ENCODE results near the gene TENM3.
A peak's percentile ranks its signal among the peaks of the same experiment; 100 is the strongest.

Gene TENM3

GRCh38 chr4:182806259-182807252 lies 563.4 kb downstream of the TENM3 start:
- Mint-ChIP-seq H3K27me3 (ENCODE audit: low read depth, poor library complexity) (peaks cover 2% of the 10 kb centered on the region), H3K36me3 (ENCODE audit: low read depth) (peaks cover 6% of the 10 kb centered on the region), H3K4me3 (peak overlapping the region; percentile 90), H3K27ac (peak overlapping the region; percentile 83), H3K9me3 (no peaks in the 10 kb centered on the region), H3K4me1 (peaks cover 55% of the 10 kb centered on the region)
- TF ChIP-seq CTCF (IDR thresholded peaks at IDR 0.05), result peak; percentile 94
- DNase-seq, result peak; percentile 95

DNA sequence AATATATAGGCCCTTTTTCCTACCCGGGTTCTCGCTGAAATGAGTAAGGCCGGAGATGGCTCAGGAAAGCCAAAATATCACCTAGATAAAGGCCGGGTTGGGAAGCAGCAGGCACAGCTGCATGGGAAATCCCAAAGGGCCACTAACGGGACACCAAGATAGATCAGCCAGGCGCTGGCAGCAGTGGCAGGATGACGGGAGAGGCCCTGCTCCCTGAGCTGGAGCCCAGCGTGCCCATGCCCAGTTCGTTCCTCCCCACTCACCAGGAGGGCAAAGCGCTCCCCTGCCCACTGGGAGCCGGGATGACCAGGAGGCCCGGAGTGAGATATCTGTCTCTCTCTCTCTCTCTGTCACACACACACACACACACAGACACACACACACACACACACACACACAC lies 564.1 kb downstream of the TENM3 start:
- Mint-ChIP-seq H3K27me3 (ENCODE audit: low read depth, poor library complexity) (peaks cover 3% of the 10 kb centered on the region), H3K9me3 (no peaks in the 10 kb centered on the region), H3K36me3 (ENCODE audit: low read depth) (peaks cover 7% of the 10 kb centered on the region), H3K4me3 (no peak overlapping the region), H3K4me1 (peaks cover 55% of the 10 kb centered on the region), H3K27ac (no peak overlapping the region)
- no peak for DNase-seq
- no peak for TF ChIP-seq CTCF (IDR thresholded peaks at IDR 0.05)

DNA sequence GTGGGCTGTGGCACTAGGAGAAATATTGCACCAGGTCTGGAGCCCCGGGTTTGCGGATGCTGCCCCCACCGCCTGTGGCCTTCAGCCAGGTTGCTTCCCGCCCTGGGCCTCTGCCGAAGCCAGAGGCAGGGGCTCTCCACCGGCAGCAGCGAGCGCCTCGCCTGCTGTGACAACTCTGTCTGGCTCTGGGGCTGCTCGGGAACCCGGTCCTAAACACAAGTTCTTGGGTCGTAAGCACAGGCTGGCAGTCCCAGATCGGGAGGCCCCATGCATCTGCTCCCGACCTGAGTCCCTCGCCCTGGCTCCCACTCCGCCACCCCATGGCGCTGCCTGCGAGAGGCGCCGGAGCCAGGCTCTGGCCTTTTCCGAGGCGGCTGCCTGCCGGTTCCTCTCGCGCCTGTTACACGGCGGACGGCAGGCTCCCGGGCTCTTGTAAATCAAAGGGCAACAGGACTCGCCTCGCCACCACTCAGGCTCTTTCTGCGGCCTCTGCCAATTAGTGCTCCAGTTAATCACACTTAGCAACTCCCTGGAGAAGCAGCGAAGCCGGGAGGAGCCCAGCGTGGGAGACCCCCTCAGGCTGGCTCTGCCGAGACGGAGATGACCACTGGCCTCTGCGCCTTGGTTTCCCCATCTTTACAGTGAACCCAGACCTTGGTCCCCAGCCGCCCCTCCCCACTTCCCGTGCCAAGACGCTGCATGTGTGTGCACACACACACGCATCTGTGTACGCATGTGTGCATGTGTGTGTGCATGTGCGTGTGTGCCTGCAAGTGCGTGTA lies 564.8 kb downstream of the TENM3 start:
- Mint-ChIP-seq H3K27me3 (ENCODE audit: low read depth, poor library complexity) (peaks cover 3% of the 10 kb centered on the region), H3K4me3 (no peak overlapping the region), H3K4me1 (peaks cover 49% of the 10 kb centered on the region), H3K27ac (no peak overlapping the region), H3K36me3 (ENCODE audit: low read depth) (peaks cover 9% of the 10 kb centered on the region), H3K9me3 (no peaks in the 10 kb centered on the region)
- no peak for DNase-seq
- TF ChIP-seq CTCF (IDR thresholded peaks at IDR 0.05), result no peak

DNA sequence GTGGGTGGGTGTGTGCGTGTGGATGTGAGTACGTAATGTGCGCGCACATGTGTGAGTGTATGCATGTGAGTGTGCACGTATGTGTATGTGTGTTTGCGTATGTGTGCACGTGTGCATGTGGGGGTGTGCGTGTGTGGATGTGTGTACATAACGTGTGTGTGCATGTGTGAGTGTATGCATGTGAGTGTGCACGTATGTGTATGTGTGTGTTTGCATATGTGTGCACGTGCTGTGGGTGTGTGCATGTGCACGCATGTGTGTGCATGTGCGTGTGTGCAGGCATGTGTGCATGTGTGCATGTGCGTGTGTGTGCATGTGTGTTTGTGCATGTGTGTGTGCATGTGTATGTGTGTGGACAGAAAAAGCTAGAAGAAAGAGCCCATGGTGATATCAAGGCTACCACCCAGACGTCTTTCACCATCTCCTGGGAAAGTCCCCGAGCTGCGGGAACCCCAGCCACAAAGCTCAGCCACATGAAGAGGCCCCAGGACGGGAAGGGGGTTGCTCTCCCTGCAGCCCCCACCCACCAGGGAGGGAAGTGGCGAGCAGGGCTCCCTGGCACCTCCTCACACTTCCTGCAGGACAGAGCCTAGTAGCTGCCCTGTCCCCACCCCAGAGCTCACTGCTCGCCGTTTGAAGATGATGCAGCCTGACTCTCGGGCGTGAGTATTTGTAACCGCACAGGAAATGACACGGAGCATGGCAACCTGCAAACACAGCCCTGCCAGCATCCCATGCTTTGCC lies 565.6 kb downstream of the TENM3 start:
- peaks cover 3% of the 10 kb centered on the region for H3K27me3 Mint-ChIP-seq (ENCODE audit: low read depth, poor library complexity)
- no peak for TF ChIP-seq CTCF (IDR thresholded peaks at IDR 0.05)
- no peaks in the 10 kb centered on the region for H3K9me3 Mint-ChIP-seq
- H3K36me3 Mint-ChIP-seq (ENCODE audit: low read depth), result peaks cover 15% of the 10 kb centered on the region
- DNase-seq, result no peak
- no peak overlapping the region for H3K27ac Mint-ChIP-seq
- peak overlapping the region; percentile 15 for H3K4me3 Mint-ChIP-seq
- peaks cover 40% of the 10 kb centered on the region for H3K4me1 Mint-ChIP-seq

GRCh38 chr4:182809417-182810102 lies 566.4 kb downstream of the TENM3 start:
- Mint-ChIP-seq H3K4me3 (no peak overlapping the region), H3K27me3 (ENCODE audit: low read depth, poor library complexity) (peaks cover 4% of the 10 kb centered on the region), H3K4me1 (peaks cover 33% of the 10 kb centered on the region), H3K9me3 (peaks cover 5% of the 10 kb centered on the region), H3K27ac (no peak overlapping the region), H3K36me3 (ENCODE audit: low read depth) (peaks cover 15% of the 10 kb centered on the region)
- TF ChIP-seq CTCF (IDR thresholded peaks at IDR 0.05), result no peak
- DNase-seq, result no peak
